HG02642 (cell line): ENCODE results near the gene CTNNB1.

ENCODE experiments used
- ATAC-seq: cut with Tn5 transposase; IDR thresholded peaks from one replicate; pipeline ENCODE4 v1.9.1; 2021; ENCODE audit warnings: mild to moderate bottlenecking; ENCODE audit not compliant: unreplicated experiment, poor library complexity

The CTNNB1 gene

DNA sequence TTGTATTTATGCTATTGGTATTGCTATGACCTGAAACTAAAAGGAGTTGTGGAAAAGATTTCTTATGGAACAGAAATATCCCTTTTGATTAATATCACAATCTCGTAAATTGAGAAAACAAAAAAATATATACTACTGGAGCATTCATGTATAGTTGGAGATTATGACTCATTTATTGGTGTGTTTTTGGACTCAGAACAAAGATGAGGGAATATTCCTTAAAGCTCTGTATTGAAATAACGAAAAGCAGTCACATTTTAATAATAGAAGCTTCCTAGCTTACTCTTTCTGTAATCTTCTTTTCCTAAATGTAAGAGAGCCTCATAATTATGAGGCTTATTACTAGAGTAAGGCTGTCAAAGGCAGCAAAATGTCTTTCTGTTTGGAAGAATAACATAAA lies 14.3 kb downstream of the CTNNB1 start:
- no peak for ATAC-seq

- no peak for ATAC-seq
Measured at GRCh38 chr3:41216422-41216821, 17.1 kb downstream of the CTNNB1 start.

- ATAC-seq: no peak
Measured at GRCh38 chr3:41216993-41217392, 17.7 kb downstream of the CTNNB1 start.

DNA sequence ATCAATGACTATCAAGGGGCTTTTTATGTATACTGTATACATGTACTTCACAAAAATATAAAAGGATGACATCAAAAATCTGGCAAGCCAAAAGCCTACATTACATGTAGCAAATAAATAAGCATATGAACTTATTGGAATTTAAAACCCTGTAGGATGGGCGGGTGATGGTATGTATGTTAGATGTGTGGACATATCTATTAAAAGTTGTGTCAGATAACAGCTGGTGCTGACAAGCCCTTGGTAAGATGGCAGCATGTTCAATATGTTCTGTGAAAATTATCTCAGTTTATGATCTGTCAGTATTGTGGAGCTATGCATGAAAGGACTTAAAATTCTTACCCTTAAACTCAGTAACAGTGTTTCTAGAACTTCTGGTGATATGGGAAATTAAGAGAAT lies 20.1 kb downstream of the CTNNB1 start:
- no peak for ATAC-seq

DNA sequence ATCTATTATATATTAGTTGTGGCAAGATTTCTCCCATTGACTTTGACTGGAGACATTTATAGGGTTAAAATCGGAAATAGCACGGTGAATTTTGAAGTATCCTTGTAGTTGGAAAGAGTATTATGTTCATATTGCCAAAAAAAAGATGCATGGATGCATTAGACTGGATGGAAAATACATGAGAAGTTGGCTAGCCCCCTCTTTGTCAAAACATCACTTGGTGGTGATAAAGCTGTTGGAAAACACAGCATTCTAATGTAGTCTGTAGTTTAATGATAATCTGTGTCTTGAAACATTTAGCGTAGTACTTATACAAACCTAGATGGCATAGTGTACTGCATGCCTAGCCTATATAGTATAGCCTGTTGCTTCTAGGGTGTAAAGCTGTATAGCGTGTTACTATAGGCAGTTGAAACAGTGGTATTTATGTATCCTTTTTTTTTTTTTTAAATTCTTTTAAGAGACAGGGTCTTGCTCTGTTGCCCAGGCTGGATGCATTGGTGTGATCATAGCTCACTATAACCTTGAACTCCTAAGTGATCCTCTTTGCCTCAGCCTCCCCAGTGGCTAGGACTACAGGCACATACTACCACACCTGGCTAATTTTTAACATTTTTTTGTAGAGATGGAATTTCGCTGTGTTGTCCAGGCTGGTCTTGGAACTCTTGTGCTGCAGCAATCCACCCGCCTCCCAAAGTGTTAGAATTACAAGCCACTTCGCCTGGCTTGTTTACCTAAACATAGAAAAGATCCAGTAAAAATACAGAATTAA lies 21.8 kb downstream of the CTNNB1 start:
- no peak for ATAC-seq

- ATAC-seq: no peak
Measured at GRCh38 chr3:41222012-41222411, 22.7 kb downstream of the CTNNB1 start.

DNA sequence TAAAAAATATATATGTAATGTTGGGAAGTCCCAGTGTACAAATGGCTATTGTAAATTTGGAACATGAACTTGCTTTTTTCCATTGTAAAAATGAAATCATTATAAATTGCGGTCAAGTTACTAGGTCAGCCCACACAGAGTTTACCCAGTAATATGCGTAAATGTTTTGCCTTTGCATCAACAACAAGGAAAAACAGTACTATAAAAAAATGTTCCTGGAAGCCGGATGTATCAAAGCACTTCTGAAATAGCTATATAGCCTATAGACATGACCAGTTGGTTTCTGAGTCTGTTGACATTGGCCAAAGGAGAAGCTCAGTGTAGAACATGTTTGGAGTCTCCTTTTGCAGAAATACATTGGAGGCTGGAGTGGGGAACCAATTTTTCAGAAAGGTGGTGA lies 23.2 kb downstream of the CTNNB1 start:
- ATAC-seq: no peak

- ATAC-seq: no peak
Measured at GRCh38 chr3:41223078-41223477, 23.8 kb downstream of the CTNNB1 start.

DNA sequence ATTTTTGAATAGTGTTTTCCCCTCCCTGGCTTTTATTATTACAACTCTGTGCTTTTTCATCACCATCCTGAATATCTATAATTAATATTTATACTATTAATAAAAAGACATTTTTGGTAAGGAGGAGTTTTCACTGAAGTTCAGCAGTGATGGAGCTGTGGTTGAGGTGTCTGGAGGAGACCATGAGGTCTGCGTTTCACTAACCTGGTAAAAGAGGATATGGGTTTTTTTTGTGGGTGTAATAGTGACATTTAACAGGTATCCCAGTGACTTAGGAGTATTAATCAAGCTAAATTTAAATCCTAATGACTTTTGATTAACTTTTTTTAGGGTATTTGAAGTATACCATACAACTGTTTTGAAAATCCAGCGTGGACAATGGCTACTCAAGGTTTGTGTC lies 24.4 kb downstream of the CTNNB1 start:
- no peak for ATAC-seq

GRCh38 chr3:41224120-41224806 lies 25.0 kb downstream of the CTNNB1 start:
- ATAC-seq: no peak

GRCh38 chr3:41234823-41235721 lies 35.8 kb downstream of the CTNNB1 start:
- ATAC-seq: no peak

DNA sequence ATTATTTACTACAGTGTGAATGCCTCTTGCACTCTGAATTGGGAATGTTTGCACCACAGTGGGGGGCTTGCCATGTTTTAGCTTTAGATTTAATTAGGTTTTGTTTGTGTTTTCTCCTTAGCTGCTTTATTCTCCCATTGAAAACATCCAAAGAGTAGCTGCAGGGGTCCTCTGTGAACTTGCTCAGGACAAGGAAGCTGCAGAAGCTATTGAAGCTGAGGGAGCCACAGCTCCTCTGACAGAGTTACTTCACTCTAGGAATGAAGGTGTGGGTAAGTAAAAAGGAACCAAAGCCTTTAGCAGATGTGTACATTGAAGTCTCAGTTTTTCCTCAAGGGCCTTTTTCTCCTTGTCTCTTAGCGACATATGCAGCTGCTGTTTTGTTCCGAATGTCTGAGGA lies 36.9 kb downstream of the CTNNB1 start:
- no peak for ATAC-seq

DNA sequence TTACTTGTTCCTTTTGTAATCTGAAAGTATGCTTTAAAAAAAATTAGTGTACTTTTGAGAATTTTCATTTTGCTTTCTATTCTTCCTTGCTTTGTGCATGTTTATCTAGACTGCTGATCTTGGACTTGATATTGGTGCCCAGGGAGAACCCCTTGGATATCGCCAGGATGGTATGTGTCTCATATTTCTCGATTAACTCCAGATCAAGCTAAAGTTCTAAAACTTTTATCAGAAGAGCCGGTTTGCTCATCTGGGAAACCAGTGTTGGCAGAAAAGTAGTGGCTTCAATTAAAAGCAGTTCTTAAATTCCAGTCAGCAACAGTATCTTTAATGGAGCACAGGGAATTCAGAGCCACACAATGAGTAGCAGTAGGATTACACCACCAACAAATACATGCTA lies 38.6 kb downstream of the CTNNB1 start:
- ATAC-seq: no peak

DNA sequence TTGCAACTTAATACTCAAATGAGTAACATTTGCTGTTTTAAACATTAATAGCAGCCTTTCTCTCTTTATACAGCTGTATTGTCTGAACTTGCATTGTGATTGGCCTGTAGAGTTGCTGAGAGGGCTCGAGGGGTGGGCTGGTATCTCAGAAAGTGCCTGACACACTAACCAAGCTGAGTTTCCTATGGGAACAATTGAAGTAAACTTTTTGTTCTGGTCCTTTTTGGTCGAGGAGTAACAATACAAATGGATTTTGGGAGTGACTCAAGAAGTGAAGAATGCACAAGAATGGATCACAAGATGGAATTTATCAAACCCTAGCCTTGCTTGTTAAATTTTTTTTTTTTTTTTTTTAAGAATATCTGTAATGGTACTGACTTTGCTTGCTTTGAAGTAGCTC lies 40.3 kb downstream of the CTNNB1 start:
- no peak for ATAC-seq

- no peak for ATAC-seq
Measured at GRCh38 chr3:41241161-41241560, 41.9 kb downstream of the CTNNB1 start.

DNA sequence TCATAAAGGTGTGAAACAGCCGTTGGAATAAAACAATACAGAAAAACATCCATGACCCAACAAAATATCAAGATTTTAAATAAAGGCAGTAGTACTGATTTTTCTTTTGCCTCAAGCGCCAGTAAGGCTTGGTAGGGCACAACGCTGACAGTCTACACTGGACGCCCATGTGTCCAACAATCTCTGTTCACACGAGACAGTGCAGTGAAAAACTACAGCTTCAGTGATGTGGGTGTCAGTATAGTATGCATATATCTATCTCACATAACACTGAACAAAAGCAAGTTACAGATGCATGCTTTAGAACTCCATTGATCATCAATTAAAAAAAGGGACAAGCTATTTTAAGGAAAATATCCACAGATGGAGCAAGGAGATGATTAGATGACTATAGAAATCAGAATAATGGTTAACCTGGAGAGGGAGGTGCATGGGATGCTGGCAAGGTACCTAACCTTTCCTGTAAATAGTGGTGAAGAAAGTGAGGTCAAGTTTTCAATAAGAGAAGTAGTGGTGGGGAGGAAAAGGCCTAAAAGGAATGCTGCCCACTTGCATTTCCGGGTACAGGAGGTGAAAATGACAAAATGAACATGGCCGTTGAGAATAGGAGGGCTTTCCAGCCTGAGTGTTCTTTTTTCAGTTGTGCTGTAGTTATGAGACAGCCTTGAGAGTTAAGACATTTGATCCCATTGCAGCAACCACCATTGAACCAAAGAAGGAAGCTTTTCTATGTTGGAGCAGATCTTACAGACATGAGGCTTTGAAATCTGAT lies 42.7 kb downstream of the CTNNB1 start:
- no peak for ATAC-seq

DNA sequence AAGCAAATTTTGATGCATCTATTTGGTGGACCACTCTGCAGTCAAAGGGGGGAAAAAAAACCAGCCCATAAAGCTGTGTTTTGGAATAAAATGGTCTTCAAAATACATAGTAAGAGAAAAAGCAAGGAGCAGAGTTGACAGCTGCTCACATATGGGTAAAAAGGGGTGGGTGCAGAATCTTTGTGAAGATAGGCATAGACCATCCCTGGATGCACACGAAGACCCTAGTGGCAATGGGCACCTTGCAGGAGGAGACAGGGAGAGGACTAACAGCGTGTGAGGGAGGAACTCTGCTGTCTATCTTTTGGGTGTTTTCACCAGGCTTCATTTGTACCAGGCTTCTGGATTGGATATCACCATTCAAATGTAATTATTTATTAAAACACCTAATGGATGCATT lies 43.9 kb downstream of the CTNNB1 start:
- ATAC-seq: no peak

DNA sequence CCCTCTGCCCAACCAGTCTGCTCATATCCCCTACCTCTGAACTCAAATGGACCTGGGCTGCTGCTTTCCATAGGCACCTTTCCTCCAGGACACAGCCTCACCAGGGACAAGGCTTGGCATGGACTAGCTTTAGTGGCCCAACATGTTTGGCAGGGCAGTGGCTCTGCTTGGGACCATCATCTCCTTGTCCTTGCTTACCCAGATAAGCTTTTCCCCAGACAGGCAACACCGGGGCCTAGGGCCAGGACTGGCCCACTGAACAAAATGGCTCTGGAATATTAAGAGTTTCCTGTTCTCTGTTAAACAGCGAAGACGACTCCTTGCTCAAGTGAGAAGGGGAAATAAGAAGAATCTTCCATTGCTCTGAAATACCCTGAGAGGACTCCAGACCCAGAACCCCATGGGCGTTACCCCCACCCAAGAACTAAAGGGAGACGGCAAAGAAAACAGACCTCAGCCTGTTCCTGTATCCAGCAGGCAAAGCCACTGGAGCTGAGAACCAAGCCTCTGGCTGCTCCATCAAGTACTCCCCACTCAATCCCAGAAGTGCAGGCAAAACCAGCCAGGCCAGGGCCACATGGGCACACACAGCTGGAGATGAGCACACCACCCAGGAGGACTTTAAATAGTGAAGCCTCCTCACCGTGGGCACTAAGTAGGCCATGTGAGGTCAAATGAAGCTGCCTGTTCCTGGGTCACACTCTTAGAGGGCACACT lies 45.5 kb downstream of the CTNNB1 start:
- no peak for ATAC-seq
